IPS-18a (cell line): ENCODE measurements around the gene RNF152.

ENCODE experiments used
- H3K27ac ChIP-seq: one replicate; pipeline ENCODE4 v1.5.1; 2013; ENCODE audit warnings: low read length
- H3K27me3 ChIP-seq: one replicate; pipeline ENCODE4 v1.6.1; 2013; ENCODE audit warnings: mild to moderate bottlenecking, low read length; ENCODE audit not compliant: control insufficient read depth, insufficient read depth
- H3K36me3 ChIP-seq: one replicate; pipeline ENCODE4 v1.6.1; 2013; ENCODE audit warnings: low read depth, low read length; ENCODE audit not compliant: control insufficient read depth
- H3K4me1 ChIP-seq: one replicate; pipeline ENCODE4 v1.6.1; 2013; ENCODE audit warnings: low read depth, low read length; ENCODE audit not compliant: control insufficient read depth
- H3K4me3 ChIP-seq: one replicate; pipeline ENCODE4 v1.5.1; 2013; ENCODE audit warnings: low read length
- H3K9ac ChIP-seq: one replicate; pipeline ENCODE4 v1.6.1; 2013; ENCODE audit warnings: mild to moderate bottlenecking, low read length, moderate library complexity
- H3K9me3 ChIP-seq: one replicate; pipeline ENCODE4 v1.6.1; 2013; ENCODE audit warnings: low read depth, low read length; ENCODE audit not compliant: control insufficient read depth

RNF152 gene

GRCh38 chr18:61829108-61829507 is 63.7 kb downstream of the RNF152 start:
- no peaks in the 10 kb centered on the region for H3K9me3 ChIP-seq
- H3K4me3 ChIP-seq: no peak overlapping the region
- H3K4me1 ChIP-seq: peaks cover 5% of the 10 kb centered on the region
- H3K36me3 ChIP-seq: no peaks in the 10 kb centered on the region
- no peak overlapping the region for H3K27ac ChIP-seq
- no peaks in the 10 kb centered on the region for H3K27me3 ChIP-seq
- H3K9ac ChIP-seq: no peak overlapping the region

GRCh38 chr18:61827591-61827990 is 65.2 kb downstream of the RNF152 start:
- Histone ChIP-seq H3K27me3 (no peaks in the 10 kb centered on the region), H3K27ac (no peak overlapping the region), H3K4me1 (peaks cover 5% of the 10 kb centered on the region), H3K9me3 (no peaks in the 10 kb centered on the region), H3K9ac (no peak overlapping the region), H3K4me3 (no peak overlapping the region), H3K36me3 (no peaks in the 10 kb centered on the region)

- Histone ChIP-seq H3K27ac (no peak overlapping the region), H3K4me3 (no peak overlapping the region), H3K9ac (no peak overlapping the region), H3K27me3 (no peaks in the 10 kb centered on the region), H3K36me3 (no peaks in the 10 kb centered on the region), H3K4me1 (peaks cover 5% of the 10 kb centered on the region), H3K9me3 (no peaks in the 10 kb centered on the region)
These were observed 67.4 kb downstream of the RNF152 start for GRCh38 chr18:61825386-61825785.

GRCh38 chr18:61824733-61825363 is 68.0 kb downstream of the RNF152 start:
- H3K4me1 ChIP-seq: peaks cover 5% of the 10 kb centered on the region
- H3K9me3 ChIP-seq: no peaks in the 10 kb centered on the region
- H3K36me3 ChIP-seq: no peaks in the 10 kb centered on the region
- no peak overlapping the region for H3K9ac ChIP-seq
- no peaks in the 10 kb centered on the region for H3K27me3 ChIP-seq
- H3K4me3 ChIP-seq: no peak overlapping the region
- H3K27ac ChIP-seq: no peak overlapping the region

GRCh38 chr18:61823595-61823994 is 69.2 kb downstream of the RNF152 start:
- H3K4me3 ChIP-seq: no peak overlapping the region
- H3K9me3 ChIP-seq: no peaks in the 10 kb centered on the region
- H3K27me3 ChIP-seq: no peaks in the 10 kb centered on the region
- no peak overlapping the region for H3K9ac ChIP-seq
- H3K36me3 ChIP-seq: no peaks in the 10 kb centered on the region
- peaks cover 5% of the 10 kb centered on the region for H3K4me1 ChIP-seq
- H3K27ac ChIP-seq: no peak overlapping the region

GRCh38 chr18:61822879-61823278 is 69.9 kb downstream of the RNF152 start:
- Histone ChIP-seq H3K9ac (no peak overlapping the region), H3K27me3 (no peaks in the 10 kb centered on the region), H3K4me3 (no peak overlapping the region), H3K4me1 (peaks cover 5% of the 10 kb centered on the region), H3K36me3 (no peaks in the 10 kb centered on the region), H3K9me3 (no peaks in the 10 kb centered on the region), H3K27ac (no peak overlapping the region)

- H3K4me3 ChIP-seq: no peak overlapping the region
- H3K9ac ChIP-seq: no peak overlapping the region
- no peaks in the 10 kb centered on the region for H3K36me3 ChIP-seq
- H3K9me3 ChIP-seq: no peaks in the 10 kb centered on the region
- H3K4me1 ChIP-seq: no peaks in the 10 kb centered on the region
- no peaks in the 10 kb centered on the region for H3K27me3 ChIP-seq
- no peak overlapping the region for H3K27ac ChIP-seq
These were observed 71.1 kb downstream of the RNF152 start for GRCh38 chr18:61821748-61822147.

GRCh38 chr18:61820882-61821281 is 71.9 kb downstream of the RNF152 start:
- H3K27me3 ChIP-seq: no peaks in the 10 kb centered on the region
- H3K9me3 ChIP-seq: no peaks in the 10 kb centered on the region
- H3K36me3 ChIP-seq: no peaks in the 10 kb centered on the region
- no peaks in the 10 kb centered on the region for H3K4me1 ChIP-seq
- no peak overlapping the region for H3K9ac ChIP-seq
- H3K27ac ChIP-seq: no peak overlapping the region
- no peak overlapping the region for H3K4me3 ChIP-seq

- H3K27ac ChIP-seq: no peak overlapping the region
- no peaks in the 10 kb centered on the region for H3K9me3 ChIP-seq
- no peak overlapping the region for H3K4me3 ChIP-seq
- H3K36me3 ChIP-seq: no peaks in the 10 kb centered on the region
- H3K4me1 ChIP-seq: no peaks in the 10 kb centered on the region
- no peaks in the 10 kb centered on the region for H3K27me3 ChIP-seq
- H3K9ac ChIP-seq: no peak overlapping the region
These were observed 75.7 kb downstream of the RNF152 start for GRCh38 chr18:61817086-61817485.

GRCh38 chr18:61815885-61816470 is 76.8 kb downstream of the RNF152 start:
- H3K9ac ChIP-seq: no peak overlapping the region

GRCh38 chr18:61808286-61808685 is 84.5 kb downstream of the RNF152 start:
- H3K36me3 ChIP-seq: no peaks in the 10 kb centered on the region
- H3K27ac ChIP-seq: no peak overlapping the region
- H3K9me3 ChIP-seq: no peaks in the 10 kb centered on the region
- H3K4me3 ChIP-seq: no peak overlapping the region
- H3K4me1 ChIP-seq: peaks cover 6% of the 10 kb centered on the region
- H3K27me3 ChIP-seq: no peaks in the 10 kb centered on the region
- H3K9ac ChIP-seq: no peak overlapping the region

More at GRCh38 chr18:61815885-61816470, 76.8 kb downstream of the RNF152 start:
- Histone ChIP-seq H3K4me1 (no peaks in the 10 kb centered on the region), H3K27me3 (no peaks in the 10 kb centered on the region), H3K27ac (no peak overlapping the region), H3K36me3 (no peaks in the 10 kb centered on the region), H3K9me3 (no peaks in the 10 kb centered on the region), H3K4me3 (no peak overlapping the region)

GRCh38 chr18:61803393-61803792 is 89.4 kb downstream of the RNF152 start:
- Histone ChIP-seq H3K4me1 (peaks cover 12% of the 10 kb centered on the region), H3K4me3 (no peak overlapping the region), H3K9me3 (no peaks in the 10 kb centered on the region), H3K27me3 (no peaks in the 10 kb centered on the region), H3K9ac (no peak overlapping the region), H3K27ac (no peak overlapping the region), H3K36me3 (no peaks in the 10 kb centered on the region)
